Activated CD8-positive, alpha-beta memory T cell treated with anti-CD3 and anti-CD28 coated beads, Interleukin-2, amount 10 ng/mL, durations not matched to agents 7 days and 5 days (primary cell): ENCODE data around the gene APOBEC3A. TPM values are rescaled to one million over a fixed set of nuclear protein-coding genes. Genes with fewer than 3 reads are reported as not detected.
A peak's percentile ranks its signal among the peaks of the same experiment; 100 is the strongest.
"Not testable (repeated sequence)": the region's sequence is repeated elsewhere in the genome, so short reads cannot be mapped to it uniquely, and the experiment has no call there.

Experiments used
- ATAC-seq: fragments of 150-1000 bp; cut with Tn5 transposase; one replicate; pipeline ENCODE4 v1.10.0; 2021; ENCODE audit warnings: moderate library complexity
- CTCF ChIA-PET: fragments of 350-600 bp; sonication (Branson Sonifier 250); formaldehyde crosslinking; loops from one replicate; lab custom pipeline; 2021; ENCODE audit warnings: antibody characterized with exemption; lab: Charles Lee
- DNase-seq: peaks from one replicate; pipeline ENCODE4 v3.0.0-alpha.2; 2020
- H3K27ac Mint-ChIP-seq: one replicate; pipeline ENCODE4 v1.8.0; 2021; ENCODE audit warnings: mild to moderate bottlenecking, mixed read lengths
- H3K27me3 Mint-ChIP-seq: one replicate; pipeline ENCODE4 v1.8.0; 2021; ENCODE audit warnings: mixed read lengths
- H3K36me3 Mint-ChIP-seq: one replicate; pipeline ENCODE4 v1.8.0; 2021; ENCODE audit warnings: mild to moderate bottlenecking, mixed read lengths
- H3K4me1 Mint-ChIP-seq: one replicate; pipeline ENCODE4 v1.8.0; 2021; ENCODE audit warnings: mixed read lengths
- H3K4me3 Mint-ChIP-seq: one replicate; pipeline ENCODE4 v1.8.0; 2021; ENCODE audit warnings: mild to moderate bottlenecking, moderate library complexity, mixed read lengths
- H3K9me3 Mint-ChIP-seq: one replicate; pipeline ENCODE4 v1.8.0; 2022; ENCODE audit warnings: low read depth, mixed read lengths
- total RNA-seq, 2 experiments: library from RNA; stranded (reverse); gene quantifications; one replicate each; pipeline ENCODE4 v1.2.3, GENCODE V29; 2021

The APOBEC3A gene
- total RNA-seq, 2 experiments from 2014 or later: not detected

DNA sequence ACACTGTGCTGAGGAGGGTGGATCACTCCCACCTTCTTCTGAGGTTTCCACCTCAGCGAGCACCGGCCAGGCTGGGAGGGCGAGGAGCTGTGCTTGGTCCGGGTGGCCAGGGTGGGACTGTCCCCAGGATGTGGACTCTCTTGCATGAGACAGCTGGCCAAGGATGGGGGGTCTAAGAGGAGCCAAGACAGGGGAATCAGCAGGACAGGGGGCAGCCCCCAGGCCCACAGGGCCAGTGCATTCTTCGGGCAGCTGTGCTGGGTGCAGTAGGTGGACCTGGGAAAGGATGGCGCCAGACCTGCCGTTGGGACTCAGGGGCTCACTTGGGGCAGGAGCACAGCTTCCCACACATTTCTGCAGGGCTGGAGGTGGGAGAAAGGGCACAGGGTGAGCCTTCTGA, 9.5 kb downstream of the APOBEC3A start:
- no peak for ATAC-seq
- DNase-seq: no peak
- Mint-ChIP-seq H3K4me1 (peaks cover 9% of the 10 kb centered on the region), H3K9me3 (no peaks in the 10 kb centered on the region), H3K27ac (peak overlapping the region; percentile 42), H3K4me3 (no peak overlapping the region), H3K27me3 (peaks cover 19% of the 10 kb centered on the region), H3K36me3 (no peaks in the 10 kb centered on the region)
- CTCF ChIA-PET: no interaction called here

DNA sequence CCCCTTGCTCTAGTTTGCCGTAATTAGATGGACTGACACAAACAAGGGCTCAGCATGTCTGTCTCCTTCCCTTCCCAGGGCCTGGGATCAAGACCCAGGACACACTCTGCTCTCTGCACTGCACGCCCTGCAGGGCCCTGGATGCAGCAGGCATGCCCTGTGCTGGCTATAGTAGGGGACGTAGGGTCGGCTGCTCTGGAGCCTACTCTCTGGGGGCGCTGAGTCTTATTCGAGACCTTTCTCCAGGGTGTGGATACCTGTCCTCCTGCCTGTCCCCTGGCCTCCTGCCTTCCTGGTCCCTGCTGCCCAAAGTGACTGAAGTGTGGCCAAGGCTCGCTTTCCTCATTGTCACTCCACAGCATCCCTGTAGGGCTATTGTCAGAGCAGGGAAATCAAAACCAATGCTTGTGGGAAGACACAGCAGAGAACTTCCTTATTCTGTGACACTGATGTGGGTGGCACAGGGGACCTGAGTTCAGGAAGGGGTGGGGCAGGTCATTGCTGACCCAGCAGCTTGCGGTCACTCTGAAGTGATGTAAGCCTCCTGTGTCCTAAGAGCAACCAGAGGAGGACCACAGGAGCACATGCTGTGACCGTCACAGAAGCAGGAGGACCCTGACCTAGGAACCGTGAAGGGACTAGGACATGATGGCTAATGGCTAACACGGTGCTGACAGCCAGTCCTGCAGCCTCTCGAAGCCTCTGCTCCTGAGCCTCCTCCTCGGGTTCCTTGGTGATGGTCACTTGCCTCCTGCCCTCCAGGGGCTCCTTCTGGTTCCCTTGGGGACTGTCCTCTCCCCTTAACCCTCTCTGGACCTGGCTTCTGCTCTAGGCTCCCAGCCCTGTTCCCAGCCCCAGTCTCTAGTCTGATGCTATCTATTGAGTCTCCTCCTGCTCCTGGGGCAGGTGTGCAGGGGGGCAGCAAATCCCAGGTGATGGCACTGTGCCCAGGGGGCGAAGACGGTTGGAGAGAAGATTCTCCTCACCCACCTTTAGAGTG, 10.3 kb downstream of the APOBEC3A start:
- DNase-seq (no peak), ATAC-seq (peak; percentile 25)
- H3K9me3 Mint-ChIP-seq: no peaks in the 10 kb centered on the region
- H3K27ac Mint-ChIP-seq: peak overlapping the region; percentile 8
- H3K4me1 Mint-ChIP-seq: peaks cover 9% of the 10 kb centered on the region
- H3K27me3 Mint-ChIP-seq: peaks cover 22% of the 10 kb centered on the region
- no peak overlapping the region for H3K4me3 Mint-ChIP-seq
- CTCF ChIA-PET: no interaction called here
- H3K36me3 Mint-ChIP-seq: no peaks in the 10 kb centered on the region

DNA sequence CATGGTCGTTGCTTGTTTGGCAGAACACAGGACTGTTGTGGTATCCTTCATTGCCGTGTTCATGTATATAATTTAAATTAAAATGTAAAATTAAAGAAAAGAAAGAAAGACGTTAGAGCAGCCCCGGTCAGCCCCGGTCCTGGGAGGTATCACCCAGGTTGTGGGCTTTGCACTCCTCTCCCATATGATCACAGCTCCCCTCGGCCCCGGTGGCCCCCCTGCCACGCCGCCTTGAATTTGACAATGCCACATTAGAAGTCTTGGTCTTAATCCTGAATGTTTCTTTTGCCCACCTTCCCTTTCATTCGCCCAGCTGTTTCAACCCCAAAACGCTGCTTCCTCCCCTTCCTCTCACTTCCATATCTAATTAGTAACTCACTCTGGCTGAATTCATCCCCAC, 11.4 kb downstream of the APOBEC3A start:
- CTCF ChIA-PET: interaction anchor here (1.2 to 7.7 kb wide), 2 partner anchors 20 to 99 kb away, joined by 3 to 47 read pairs; partner anchors contain the start of gene CBX6
- ATAC-seq: no peak

GRCh38 chr22:38970551-38970950, 13.1 kb downstream of the APOBEC3A start:
- ATAC-seq: no peak
- no peak overlapping the region for H3K4me3 Mint-ChIP-seq
- no peak for DNase-seq
- no peaks in the 10 kb centered on the region for H3K9me3 Mint-ChIP-seq
- CTCF ChIA-PET: interaction anchor here (1.5 to 7.7 kb wide), 4 partner anchors 13 to 100 kb away, joined by 6 to 75 read pairs (median 36); partner anchors contain the start of genes APOBEC3B and CBX6
- no peak overlapping the region for H3K27ac Mint-ChIP-seq
- H3K27me3 Mint-ChIP-seq: peaks cover 22% of the 10 kb centered on the region
- no peaks in the 10 kb centered on the region for H3K36me3 Mint-ChIP-seq
- H3K4me1 Mint-ChIP-seq: peaks cover 17% of the 10 kb centered on the region

More for the DNA sequence above, 11.4 kb downstream of the APOBEC3A start:
- H3K36me3 Mint-ChIP-seq: no peaks in the 10 kb centered on the region
- peaks cover 15% of the 10 kb centered on the region for H3K4me1 Mint-ChIP-seq
- DNase-seq: no peak
- H3K9me3 Mint-ChIP-seq: no peaks in the 10 kb centered on the region
- peaks cover 22% of the 10 kb centered on the region for H3K27me3 Mint-ChIP-seq
- no peak overlapping the region for H3K4me3 Mint-ChIP-seq
- H3K27ac Mint-ChIP-seq: no peak overlapping the region

- no peaks in the 10 kb centered on the region for H3K9me3 Mint-ChIP-seq
- H3K36me3 Mint-ChIP-seq: peaks cover 1% of the 10 kb centered on the region
- ATAC-seq (no peak), DNase-seq (no peak)
- peaks cover 17% of the 10 kb centered on the region for H3K4me1 Mint-ChIP-seq
- CTCF ChIA-PET: interaction anchor here (1.5 to 7.7 kb wide), 4 partner anchors 12 to 101 kb away, joined by 6 to 75 read pairs (median 36); partner anchors contain the start of genes APOBEC3B and CBX6
- no peak overlapping the region for H3K27ac Mint-ChIP-seq
- H3K27me3 Mint-ChIP-seq: peaks cover 22% of the 10 kb centered on the region
- no peak overlapping the region for H3K4me3 Mint-ChIP-seq
Measured at GRCh38 chr22:38971202-38971601, 13.8 kb downstream of the APOBEC3A start.

DNA sequence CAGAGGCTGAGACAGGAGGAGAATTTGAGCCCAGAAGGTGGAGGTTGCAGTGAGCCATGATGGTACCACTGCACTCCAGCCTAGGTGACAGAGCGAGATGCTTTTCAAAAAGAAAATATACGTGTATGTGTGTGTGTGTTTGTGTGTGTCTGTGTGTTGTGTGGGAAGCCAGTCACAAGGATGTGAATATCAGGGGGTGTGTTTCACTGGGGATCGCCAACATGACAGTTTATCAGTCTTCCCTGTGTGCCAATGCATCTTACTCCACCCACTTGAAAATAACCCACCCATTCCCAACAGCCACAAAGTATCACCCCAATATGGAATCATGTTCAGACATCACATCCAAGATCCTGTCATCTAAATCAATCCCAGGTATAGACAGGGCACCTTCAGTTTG, 14.4 kb downstream of the APOBEC3A start:
- Mint-ChIP-seq H3K27ac (no peak overlapping the region), H3K4me1 (peaks cover 17% of the 10 kb centered on the region), H3K4me3 (no peak overlapping the region), H3K36me3 (peaks cover 1% of the 10 kb centered on the region), H3K27me3 (peaks cover 22% of the 10 kb centered on the region), H3K9me3 (no peaks in the 10 kb centered on the region)
- CTCF ChIA-PET: interaction anchor here (0.7 to 7.7 kb wide), 5 partner anchors 11 to 102 kb away, joined by 3 to 75 read pairs (median 25); partner anchors contain the start of genes APOBEC3B and CBX6
- DNase-seq: no peak
- ATAC-seq: no peak

GRCh38 chr22:38972558-38972957, 15.1 kb downstream of the APOBEC3A start:
- Mint-ChIP-seq H3K9me3 (peaks cover 3% of the 10 kb centered on the region), H3K27ac (no peak overlapping the region), H3K27me3 (peaks cover 25% of the 10 kb centered on the region), H3K36me3 (peaks cover 3% of the 10 kb centered on the region), H3K4me1 (peaks cover 16% of the 10 kb centered on the region), H3K4me3 (no peak overlapping the region)
- CTCF ChIA-PET: interaction anchor here (0.7 to 7.7 kb wide), 5 partner anchors 11 to 102 kb away, joined by 3 to 75 read pairs (median 25); partner anchors contain the start of genes APOBEC3B and CBX6
- DNase-seq (no peak), ATAC-seq (no peak)

DNA sequence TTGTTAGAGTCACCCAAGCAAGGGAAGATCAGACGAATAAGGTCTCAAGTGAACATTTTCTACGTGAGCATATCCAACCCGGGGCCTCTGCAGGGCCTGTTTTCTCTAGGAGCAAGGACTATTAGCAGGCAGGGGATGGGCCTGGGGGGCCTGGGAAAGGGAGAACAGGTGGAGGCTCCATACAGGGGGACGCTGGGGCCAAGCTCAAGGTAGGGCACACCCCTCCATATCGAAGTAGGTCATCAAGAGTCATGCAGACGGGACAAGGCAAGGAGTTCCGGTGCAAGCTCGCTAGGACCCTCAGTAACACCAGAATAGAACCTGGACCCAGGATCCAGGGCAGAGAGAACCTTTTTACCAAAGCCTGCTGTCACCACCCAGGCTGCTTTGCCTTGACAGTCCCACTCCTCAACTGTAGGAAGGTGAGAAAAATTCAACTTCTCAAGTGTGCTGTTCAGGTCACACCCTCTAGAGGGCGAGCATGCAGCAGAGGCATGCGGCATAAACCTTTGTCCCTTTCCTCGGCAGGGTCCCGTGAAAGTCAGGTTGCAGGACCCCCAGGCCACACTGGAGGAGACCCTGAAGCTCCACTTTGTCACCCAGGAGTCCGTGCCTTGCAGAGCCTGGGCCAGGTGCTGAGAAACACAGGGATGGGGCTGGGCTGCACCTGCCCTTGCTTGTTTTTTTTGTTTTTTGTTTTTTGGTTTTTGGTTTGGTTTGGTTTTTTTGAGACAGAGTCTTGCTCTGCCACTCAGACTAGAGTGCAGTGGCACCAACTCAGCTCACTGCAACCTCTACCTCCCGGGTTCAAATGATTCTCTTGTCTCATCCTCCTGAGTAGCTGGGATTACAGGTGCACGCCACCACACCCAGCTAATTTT, 16.1 kb downstream of the APOBEC3A start:
- CTCF ChIA-PET: interaction anchor here (1.0 to 7.7 kb wide), 15 partner anchors 10 to 215 kb away, joined by 3 to 75 read pairs (median 6); partner anchors contain the start of genes APOBEC3B and CBX6
- peaks cover 3% of the 10 kb centered on the region for H3K36me3 Mint-ChIP-seq
- H3K4me3 Mint-ChIP-seq: no peak overlapping the region

GRCh38 chr22:38974170-38974825, 16.9 kb downstream of the APOBEC3A start:
- Mint-ChIP-seq H3K36me3 (peaks cover 3% of the 10 kb centered on the region), H3K4me1 (peaks cover 12% of the 10 kb centered on the region)

More for the DNA sequence above, 16.1 kb downstream of the APOBEC3A start:
- Mint-ChIP-seq H3K27ac (peak overlapping the region; percentile 16), H3K9me3 (peaks cover 3% of the 10 kb centered on the region), H3K27me3 (peaks cover 25% of the 10 kb centered on the region), H3K4me1 (peaks cover 12% of the 10 kb centered on the region)
- peak; percentile 73 for DNase-seq
- ATAC-seq: peak; percentile 91

GRCh38 chr22:38974826-38975175, 17.4 kb downstream of the APOBEC3A start:
- Mint-ChIP-seq H3K4me1 (peaks cover 12% of the 10 kb centered on the region), H3K4me3 (no peak overlapping the region), H3K27ac (no peak overlapping the region), H3K9me3 (peaks cover 3% of the 10 kb centered on the region), H3K27me3 (peaks cover 16% of the 10 kb centered on the region), H3K36me3 (peaks cover 3% of the 10 kb centered on the region)
- DNase-seq (no peak), ATAC-seq (no peak)
- CTCF ChIA-PET: interaction anchor here (6.1 to 7.7 kb wide), 2 partner anchors 29 to 105 kb away, joined by 47 to 75 read pairs; partner anchors contain the start of gene CBX6

More at GRCh38 chr22:38974170-38974825, 16.9 kb downstream of the APOBEC3A start:
- no peak overlapping the region for H3K27ac Mint-ChIP-seq
- H3K27me3 Mint-ChIP-seq: peaks cover 21% of the 10 kb centered on the region
- DNase-seq (no peak), ATAC-seq (no peak)
- H3K4me3 Mint-ChIP-seq: no peak overlapping the region
- CTCF ChIA-PET: interaction anchor here (1.0 to 7.7 kb wide), 14 partner anchors 9 to 216 kb away, joined by 3 to 75 read pairs (median 6); partner anchors contain the start of genes APOBEC3B and CBX6
- peaks cover 3% of the 10 kb centered on the region for H3K9me3 Mint-ChIP-seq

DNA sequence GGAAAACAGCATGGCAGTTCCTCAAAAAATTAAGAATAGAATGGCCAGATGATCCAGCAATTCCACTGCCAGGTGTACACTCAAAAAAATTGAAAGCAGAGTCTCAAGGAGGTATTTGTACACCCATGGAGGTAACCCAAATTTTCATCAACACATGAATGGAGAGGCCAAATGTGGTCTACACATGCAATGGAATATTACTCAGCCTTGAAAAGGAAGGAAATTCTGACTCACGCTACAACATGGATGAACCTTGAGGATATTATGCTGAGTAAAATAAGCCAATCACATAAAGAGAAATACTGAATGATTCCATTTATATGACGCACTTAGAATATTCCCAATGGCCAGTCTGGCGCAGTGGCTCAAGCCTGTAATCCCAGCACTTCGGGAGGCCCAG, 19.9 kb downstream of the APOBEC3A start:
- ATAC-seq, DNase-seq, H3K27ac Mint-ChIP-seq, H3K4me3 Mint-ChIP-seq, H3K36me3 Mint-ChIP-seq, H3K27me3 Mint-ChIP-seq, H3K9me3 Mint-ChIP-seq, CTCF ChIA-PET: not testable (repeated sequence)
- H3K4me1 Mint-ChIP-seq: peaks cover 23% of the 10 kb centered on the region

GRCh38 chr22:38980587-38980986, 23.2 kb downstream of the APOBEC3A start:
- H3K27ac Mint-ChIP-seq, H3K4me3 Mint-ChIP-seq, ATAC-seq, H3K9me3 Mint-ChIP-seq, H3K27me3 Mint-ChIP-seq, DNase-seq: not testable (repeated sequence)
- H3K36me3 Mint-ChIP-seq: peaks cover 30% of the 10 kb centered on the region
- CTCF ChIA-PET: interaction anchor here (0.6 to 5.1 kb wide), 5 partner anchors 8 to 112 kb away, joined by 3 to 25 read pairs (median 9); no protein-coding TSS in a partner anchor
- H3K4me1 Mint-ChIP-seq: peaks cover 43% of the 10 kb centered on the region
